ENCODE measurements around the gene VIPR2.

The VIPR2 gene

GRCh38 chr7:159030490-159031134 is 114.1 kb downstream of the VIPR2 start:
- no peaks in the 10 kb centered on the region for H4K20me1 ChIP-seq (ENCODE audit: insufficient read depth, low read length)
- no peaks in the 10 kb centered on the region for H3K79me2 ChIP-seq (ENCODE audit: insufficient read depth, low read length)
- H3K36me3 ChIP-seq (ENCODE audit: insufficient read depth, low read length) = peaks cover 68% of the 10 kb centered on the region
- H3K4me3 ChIP-seq (ENCODE audit: low read depth in 1 of 2, low read length in 2 of 2) = no peak overlapping the region
- H3K4me1 ChIP-seq (ENCODE audit: insufficient read depth, low read length) = peaks cover 21% of the 10 kb centered on the region
- no peak overlapping the region for H3K4me2 ChIP-seq (ENCODE audit: insufficient read depth, low read length)
- H3K9me3 ChIP-seq (ENCODE audit: insufficient read depth, low read length, severe bottlenecking) = no peaks in the 10 kb centered on the region
- H2AFZ ChIP-seq (ENCODE audit: low read depth, low read length) = no peak overlapping the region
- no peak overlapping the region for H3K9ac ChIP-seq (ENCODE audit: low read depth, low read length)
- no peak overlapping the region for H3K27ac ChIP-seq (ENCODE audit: low read length)
- ATAC-seq (ENCODE audit: insufficient read depth, low read depth) (no peak), DNase-seq (no peak)
- TF ChIP-seq EZH2 (IDR thresholded peaks at IDR 0.05; ENCODE audit: borderline replicate concordance, low read depth, low read length, severe bottlenecking) (no peak), CTCF (IDR thresholded peaks at IDR 0.05; ENCODE audit: borderline replicate concordance, extremely low read depth, low read length, poor library complexity, severe bottlenecking) (no peak)
- no peaks in the 10 kb centered on the region for H3K27me3 ChIP-seq (ENCODE audit: insufficient read depth, low read length, poor library complexity)

DNA sequence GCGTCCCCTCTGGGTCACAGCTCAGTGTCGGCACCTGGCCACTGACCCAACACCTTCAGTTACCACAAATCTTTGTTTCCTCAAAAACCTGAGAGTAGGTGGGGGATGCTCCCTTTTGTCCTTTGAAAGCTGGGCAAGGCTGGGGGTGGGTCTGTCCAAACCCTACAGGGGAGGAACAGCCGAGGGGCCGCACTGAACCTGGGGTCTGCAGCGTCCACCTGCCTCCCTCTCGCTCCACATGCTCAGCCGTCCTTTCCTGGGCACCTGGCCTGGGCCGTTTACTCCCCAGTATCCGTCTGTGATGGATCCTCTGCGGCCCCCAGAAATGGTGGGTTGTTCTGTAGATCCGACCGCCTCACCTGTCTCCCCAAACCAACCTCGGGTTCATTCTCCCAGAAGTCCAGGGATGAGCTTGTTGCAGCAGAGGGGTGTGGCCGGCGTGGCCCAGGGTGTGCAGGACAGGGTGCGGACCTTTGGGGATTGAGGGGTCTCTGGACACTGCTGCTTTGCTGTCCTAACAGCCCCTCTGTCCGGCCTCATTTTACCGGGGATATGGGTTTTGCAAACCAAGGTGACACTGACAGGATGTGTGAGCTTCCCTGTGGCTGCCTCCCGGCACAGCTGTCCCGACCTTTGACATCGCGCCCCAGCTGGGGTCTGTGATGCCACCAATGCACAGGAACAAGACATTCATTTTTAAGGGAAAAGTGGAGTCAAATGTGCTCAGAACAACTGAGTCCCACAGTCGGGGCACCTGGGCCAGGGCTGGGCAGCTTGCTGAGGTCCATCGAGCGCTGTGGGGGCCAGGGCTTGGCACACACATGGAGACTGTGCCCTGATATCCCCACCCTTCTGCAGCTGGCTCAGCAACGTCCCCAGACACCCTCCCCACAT is 115.9 kb downstream of the VIPR2 start:
- Histone ChIP-seq H3K4me3 (ENCODE audit: low read depth in 1 of 2, low read length in 2 of 2) (no peak overlapping the region), H3K27me3 (ENCODE audit: insufficient read depth, low read length, poor library complexity) (no peaks in the 10 kb centered on the region), H3K4me1 (ENCODE audit: insufficient read depth, low read length) (peaks cover 21% of the 10 kb centered on the region), H3K27ac (ENCODE audit: low read length) (peak overlapping the region; percentile 71; the same call in 1 of the 2 replicates), H3K36me3 (ENCODE audit: insufficient read depth, low read length) (peaks cover 49% of the 10 kb centered on the region), H3K4me2 (ENCODE audit: insufficient read depth, low read length) (no peak overlapping the region), H4K20me1 (ENCODE audit: insufficient read depth, low read length) (no peaks in the 10 kb centered on the region), H3K9me3 (ENCODE audit: insufficient read depth, low read length, severe bottlenecking) (no peaks in the 10 kb centered on the region), H3K79me2 (ENCODE audit: insufficient read depth, low read length) (no peaks in the 10 kb centered on the region), H2AFZ (ENCODE audit: low read depth, low read length) (no peak overlapping the region), H3K9ac (ENCODE audit: low read depth, low read length) (no peak overlapping the region)
- TF ChIP-seq EZH2 (IDR thresholded peaks at IDR 0.05; ENCODE audit: borderline replicate concordance, low read depth, low read length, severe bottlenecking) (no peak), CTCF (IDR thresholded peaks at IDR 0.05; ENCODE audit: borderline replicate concordance, extremely low read depth, low read length, poor library complexity, severe bottlenecking) (no peak)
- DNase-seq = no peak
- no peak for ATAC-seq (ENCODE audit: insufficient read depth, low read depth)

DNA sequence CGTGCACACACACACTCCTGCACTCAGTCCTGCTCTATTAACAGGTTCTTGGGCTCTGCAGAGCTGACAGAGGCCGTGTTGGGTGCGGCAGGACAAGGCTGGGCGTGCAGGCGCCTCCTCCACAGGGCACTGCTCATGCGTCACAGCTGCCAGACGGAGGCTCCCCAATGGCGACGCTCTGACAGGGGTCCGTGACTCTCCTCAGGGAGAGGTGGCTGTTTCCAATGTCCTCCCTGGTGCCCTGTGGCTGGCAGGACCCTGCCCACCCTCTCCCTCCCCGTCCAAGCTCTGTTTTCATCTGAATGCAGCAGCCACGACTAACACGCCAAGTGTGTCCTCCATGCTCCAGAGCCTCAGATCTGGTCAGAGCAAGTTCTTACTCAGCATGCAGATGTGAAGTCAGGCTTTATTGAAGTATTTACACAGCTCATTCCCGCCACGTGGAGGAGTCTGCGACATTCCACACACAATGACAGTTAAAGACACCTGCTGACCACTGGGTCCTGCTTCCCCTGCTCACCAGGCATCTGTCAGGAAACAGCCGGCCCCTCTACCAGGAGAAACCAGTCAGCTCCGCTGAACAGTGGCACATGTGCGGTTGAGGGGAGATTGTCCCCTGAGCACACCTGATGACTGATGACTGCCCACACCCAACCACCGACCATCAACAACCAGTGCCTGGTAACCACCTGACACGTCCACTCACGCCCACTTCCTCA is 116.7 kb downstream of the VIPR2 start:
- H3K36me3 ChIP-seq (ENCODE audit: insufficient read depth, low read length) = peaks cover 41% of the 10 kb centered on the region
- H3K4me3 ChIP-seq (ENCODE audit: low read depth in 1 of 2, low read length in 2 of 2) = no peak overlapping the region
- no peak overlapping the region for H2AFZ ChIP-seq (ENCODE audit: low read depth, low read length)
- peaks cover 21% of the 10 kb centered on the region for H3K4me1 ChIP-seq (ENCODE audit: insufficient read depth, low read length)
- no peaks in the 10 kb centered on the region for H3K9me3 ChIP-seq (ENCODE audit: insufficient read depth, low read length, severe bottlenecking)
- TF ChIP-seq EZH2 (IDR thresholded peaks at IDR 0.05; ENCODE audit: borderline replicate concordance, low read depth, low read length, severe bottlenecking) = no peak
- no peak for TF ChIP-seq CTCF (IDR thresholded peaks at IDR 0.05; ENCODE audit: borderline replicate concordance, extremely low read depth, low read length, poor library complexity, severe bottlenecking)
- DNase-seq = no peak
- H3K9ac ChIP-seq (ENCODE audit: low read depth, low read length) = no peak overlapping the region
- H3K27me3 ChIP-seq (ENCODE audit: insufficient read depth, low read length, poor library complexity) = no peaks in the 10 kb centered on the region
- H3K79me2 ChIP-seq (ENCODE audit: insufficient read depth, low read length) = no peaks in the 10 kb centered on the region
- no peaks in the 10 kb centered on the region for H4K20me1 ChIP-seq (ENCODE audit: insufficient read depth, low read length)
- H3K4me2 ChIP-seq (ENCODE audit: insufficient read depth, low read length) = no peak overlapping the region
- ATAC-seq (ENCODE audit: insufficient read depth, low read depth) = peak; percentile 23; the same call in 2 of the 3 replicates
- H3K27ac ChIP-seq (ENCODE audit: low read length) = peak overlapping the region; percentile 71
